Loucy (cell line): ENCODE data around the gene IRF3.

Source experiments
- EZH2phosphoT487 ChIP-seq: fragments of 200-600 bp; IDR thresholded peaks from 2 replicates; pipeline ENCODE4 v1.6.1; 2018; ENCODE audit warnings: antibody characterized with exemption, mild to moderate bottlenecking, moderate library complexity, borderline replicate concordance
- TF ChIP-seq, protein P1 (sequence below): fragments of 200-600 bp; sonication (generic); conservative IDR thresholded peaks from 2 replicates; pipeline ENCODE4 v1.5.1; 2014; ENCODE audit warnings: mild to moderate bottlenecking, antibody characterized with exemption, low read length

DNA sequence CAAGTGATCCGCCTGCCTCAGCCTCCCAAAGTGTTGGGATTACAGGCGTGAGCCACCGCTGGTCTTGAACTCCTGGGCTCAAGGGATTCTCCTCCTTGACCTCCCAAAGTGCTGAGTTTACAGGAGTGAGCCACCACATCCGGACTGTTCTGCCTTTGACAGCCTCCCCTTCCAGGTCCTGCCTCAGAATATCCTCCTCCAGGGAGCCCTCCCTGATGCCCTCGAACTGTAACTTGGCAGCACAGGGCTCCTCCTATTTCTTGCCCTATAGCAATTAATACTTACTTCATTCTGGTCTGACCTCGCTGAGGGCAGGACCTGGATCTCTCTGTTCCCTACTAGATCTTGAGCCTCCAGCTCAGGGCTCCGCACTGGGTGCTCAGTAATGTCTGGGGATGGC lies 31.2 kb upstream of the IRF3 start:
- TF ChIP-seq, protein P1, sequence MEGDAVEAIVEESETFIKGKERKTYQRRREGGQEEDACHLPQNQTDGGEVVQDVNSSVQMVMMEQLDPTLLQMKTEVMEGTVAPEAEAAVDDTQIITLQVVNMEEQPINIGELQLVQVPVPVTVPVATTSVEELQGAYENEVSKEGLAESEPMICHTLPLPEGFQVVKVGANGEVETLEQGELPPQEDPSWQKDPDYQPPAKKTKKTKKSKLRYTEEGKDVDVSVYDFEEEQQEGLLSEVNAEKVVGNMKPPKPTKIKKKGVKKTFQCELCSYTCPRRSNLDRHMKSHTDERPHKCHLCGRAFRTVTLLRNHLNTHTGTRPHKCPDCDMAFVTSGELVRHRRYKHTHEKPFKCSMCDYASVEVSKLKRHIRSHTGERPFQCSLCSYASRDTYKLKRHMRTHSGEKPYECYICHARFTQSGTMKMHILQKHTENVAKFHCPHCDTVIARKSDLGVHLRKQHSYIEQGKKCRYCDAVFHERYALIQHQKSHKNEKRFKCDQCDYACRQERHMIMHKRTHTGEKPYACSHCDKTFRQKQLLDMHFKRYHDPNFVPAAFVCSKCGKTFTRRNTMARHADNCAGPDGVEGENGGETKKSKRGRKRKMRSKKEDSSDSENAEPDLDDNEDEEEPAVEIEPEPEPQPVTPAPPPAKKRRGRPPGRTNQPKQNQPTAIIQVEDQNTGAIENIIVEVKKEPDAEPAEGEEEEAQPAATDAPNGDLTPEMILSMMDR = no peak
- TF ChIP-seq EZH2phosphoT487 = no peak
